RWPE2 (cell line): Measurements from ENCODE around the gene HK3.

Source experiments
- ATAC-seq: fragments of 200-7000 bp; cut with Tn5 transposase; 3 replicates; pipeline ENCODE4 v1.9.1; 2021; ENCODE audit warnings: low read depth
- DNase-seq: peaks from one replicate; pipeline ENCODE4 v3.0.0-alpha.2; 2020; ENCODE audit warnings: low spot score
- H3K27ac ChIP-seq: fragments of 450-650 bp; 2 replicates; pipeline ENCODE4 v1.5.1; 2017; ENCODE audit warnings: mild to moderate bottlenecking; ENCODE audit not compliant: poor library complexity, severe bottlenecking
- H3K27me3 ChIP-seq: fragments of 250-450 bp; sonication (Bioruptor Pico); 2 replicates; pipeline ENCODE4 v1.5.1; 2021; ENCODE audit warnings: mild to moderate bottlenecking, moderate library complexity; ENCODE audit not compliant: insufficient read depth, poor library complexity, severe bottlenecking
- H3K36me3 ChIP-seq: fragments of 250-450 bp; sonication (Bioruptor Pico); 2 replicates; pipeline ENCODE4 v1.5.1; 2020; ENCODE audit warnings: low read depth, mild to moderate bottlenecking, moderate library complexity
- H3K4me1 ChIP-seq: fragments of 250-450 bp; sonication (Bioruptor Pico); 2 replicates; pipeline ENCODE4 v1.5.1; 2021; ENCODE audit warnings: mild to moderate bottlenecking, moderate library complexity; ENCODE audit not compliant: insufficient read depth, poor library complexity, severe bottlenecking
- H3K4me3 ChIP-seq: fragments of 250-450 bp; sonication (Bioruptor Pico); 2 replicates; pipeline ENCODE4 v1.5.1; 2021; ENCODE audit warnings: mild to moderate bottlenecking, moderate library complexity; ENCODE audit not compliant: severe bottlenecking
- H3K9me3 ChIP-seq: fragments of 250-450 bp; sonication (Bioruptor Pico); 2 replicates; pipeline ENCODE4 v1.5.1; 2021; ENCODE audit warnings: mild to moderate bottlenecking, moderate library complexity; ENCODE audit not compliant: severe bottlenecking
- TF ChIP-seq, protein P1 (sequence below): fragments of 450-650 bp; IDR thresholded peaks from one replicate; pipeline ENCODE4 v1.5.1; 2017; ENCODE audit warnings: mild to moderate bottlenecking, moderate library complexity; ENCODE audit not compliant: poor library complexity, severe bottlenecking

Gene HK3

DNA sequence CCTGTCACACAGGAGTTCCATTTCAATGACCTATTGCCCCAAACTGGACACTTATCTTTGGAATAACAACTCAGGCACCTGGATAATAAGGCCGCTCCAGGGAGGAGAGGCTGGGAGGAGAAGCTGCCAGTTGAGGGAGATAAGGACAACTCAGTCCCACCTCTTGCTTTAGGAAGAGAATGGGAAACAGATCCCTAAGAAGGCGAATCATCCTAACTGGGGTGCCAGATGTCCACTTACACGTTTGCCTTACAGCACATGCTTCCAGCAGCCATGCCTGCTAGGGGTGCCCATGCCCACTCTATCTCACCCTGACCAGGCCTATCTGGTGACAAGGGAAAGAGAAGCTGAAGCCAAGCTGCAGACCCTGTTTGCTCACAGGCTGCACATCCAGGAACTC is 6.5 kb downstream of the HK3 start:
- H3K27ac ChIP-seq: no peak overlapping the region
- H3K9me3 ChIP-seq: no peaks in the 10 kb centered on the region
- H3K4me1 ChIP-seq: no peaks in the 10 kb centered on the region
- DNase-seq (no peak), ATAC-seq (no peak)
- no peaks in the 10 kb centered on the region for H3K36me3 ChIP-seq
- no peak overlapping the region for H3K4me3 ChIP-seq
- H3K27me3 ChIP-seq: no peaks in the 10 kb centered on the region
- TF ChIP-seq, protein P1, sequence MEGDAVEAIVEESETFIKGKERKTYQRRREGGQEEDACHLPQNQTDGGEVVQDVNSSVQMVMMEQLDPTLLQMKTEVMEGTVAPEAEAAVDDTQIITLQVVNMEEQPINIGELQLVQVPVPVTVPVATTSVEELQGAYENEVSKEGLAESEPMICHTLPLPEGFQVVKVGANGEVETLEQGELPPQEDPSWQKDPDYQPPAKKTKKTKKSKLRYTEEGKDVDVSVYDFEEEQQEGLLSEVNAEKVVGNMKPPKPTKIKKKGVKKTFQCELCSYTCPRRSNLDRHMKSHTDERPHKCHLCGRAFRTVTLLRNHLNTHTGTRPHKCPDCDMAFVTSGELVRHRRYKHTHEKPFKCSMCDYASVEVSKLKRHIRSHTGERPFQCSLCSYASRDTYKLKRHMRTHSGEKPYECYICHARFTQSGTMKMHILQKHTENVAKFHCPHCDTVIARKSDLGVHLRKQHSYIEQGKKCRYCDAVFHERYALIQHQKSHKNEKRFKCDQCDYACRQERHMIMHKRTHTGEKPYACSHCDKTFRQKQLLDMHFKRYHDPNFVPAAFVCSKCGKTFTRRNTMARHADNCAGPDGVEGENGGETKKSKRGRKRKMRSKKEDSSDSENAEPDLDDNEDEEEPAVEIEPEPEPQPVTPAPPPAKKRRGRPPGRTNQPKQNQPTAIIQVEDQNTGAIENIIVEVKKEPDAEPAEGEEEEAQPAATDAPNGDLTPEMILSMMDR: no peak

DNA sequence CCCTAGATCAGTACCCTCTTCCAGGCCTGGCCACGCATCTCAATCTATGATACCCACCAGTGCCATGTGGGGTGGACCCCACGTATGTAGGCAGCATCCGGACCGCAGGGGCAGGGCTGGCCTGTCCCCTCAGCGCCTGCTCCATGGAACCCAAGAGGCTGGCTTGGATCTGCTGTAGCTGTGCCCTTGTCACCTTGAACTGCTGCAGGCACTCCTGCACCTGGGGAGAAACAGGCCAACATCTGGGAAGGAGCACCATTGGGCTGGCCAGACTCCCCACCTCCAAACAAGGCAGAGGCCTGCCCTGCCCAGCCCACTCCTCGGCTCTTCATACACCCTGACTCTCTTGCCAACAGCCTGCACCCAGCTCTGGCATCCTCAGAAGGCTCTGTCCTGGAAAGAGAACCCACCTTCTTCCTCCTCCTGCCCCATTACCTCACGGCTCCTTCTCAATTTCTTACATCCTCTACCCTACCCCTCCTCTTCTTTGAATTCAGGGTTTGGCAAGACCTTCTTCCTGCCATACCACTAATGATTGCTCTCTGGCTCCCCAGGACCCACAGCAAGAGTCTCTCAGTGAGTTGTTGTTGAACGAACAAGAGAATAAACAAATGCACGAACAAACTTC is 7.7 kb downstream of the HK3 start:
- H3K9me3 ChIP-seq: no peaks in the 10 kb centered on the region
- DNase-seq: no peak
- no peaks in the 10 kb centered on the region for H3K36me3 ChIP-seq
- no peak overlapping the region for H3K27ac ChIP-seq
- no peaks in the 10 kb centered on the region for H3K4me1 ChIP-seq
- H3K4me3 ChIP-seq: no peak overlapping the region
- no peak for ATAC-seq
- TF ChIP-seq, protein P1: no peak
- no peaks in the 10 kb centered on the region for H3K27me3 ChIP-seq

DNA sequence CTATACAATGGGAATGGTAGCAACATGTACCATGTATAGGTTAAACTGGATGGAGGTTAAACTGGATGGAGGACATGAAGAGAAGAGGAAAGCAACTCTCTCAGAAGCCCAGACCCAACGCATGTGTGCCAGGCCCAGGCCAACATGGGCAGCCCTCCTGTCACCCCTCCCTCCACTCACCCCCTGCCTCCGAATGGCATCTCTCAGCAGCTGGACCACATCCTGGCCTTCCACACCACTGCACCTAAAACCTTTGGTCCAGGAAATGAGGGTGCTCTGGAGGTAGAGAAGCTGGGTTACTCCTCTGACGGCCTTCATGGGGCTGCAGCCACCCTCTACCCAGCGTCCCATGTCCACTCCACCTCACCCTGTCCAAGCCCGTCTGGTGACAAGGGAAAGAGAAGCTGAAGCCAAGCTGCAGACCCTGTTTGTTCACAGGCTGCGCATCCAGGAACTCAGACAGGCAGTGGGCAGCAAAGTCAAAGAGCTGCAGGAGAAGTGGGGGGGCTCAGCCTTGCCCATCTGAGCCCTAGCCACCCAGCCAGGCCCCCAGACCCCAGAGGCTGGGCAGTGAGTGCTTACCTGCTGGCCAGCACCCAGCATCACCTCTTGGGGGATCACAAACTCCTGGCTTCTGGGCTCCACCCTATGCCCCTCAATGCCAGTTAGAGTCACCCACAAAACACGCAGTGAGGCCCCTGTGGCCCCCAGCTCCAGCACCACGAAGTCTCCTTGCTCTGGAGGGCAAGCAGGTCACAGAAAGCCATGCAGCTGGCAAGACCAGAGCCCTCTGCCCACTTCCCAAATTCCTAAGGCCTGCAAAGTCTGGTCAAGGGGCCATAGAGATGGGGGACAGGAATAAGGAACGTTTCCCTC is 8.5 kb downstream of the HK3 start:
- no peak overlapping the region for H3K27ac ChIP-seq
- H3K36me3 ChIP-seq: no peaks in the 10 kb centered on the region
- H3K4me1 ChIP-seq: no peaks in the 10 kb centered on the region
- TF ChIP-seq, protein P1: no peak
- no peaks in the 10 kb centered on the region for H3K27me3 ChIP-seq
- H3K4me3 ChIP-seq: no peak overlapping the region
- DNase-seq (no peak), ATAC-seq (no peak)
- H3K9me3 ChIP-seq: no peaks in the 10 kb centered on the region

DNA sequence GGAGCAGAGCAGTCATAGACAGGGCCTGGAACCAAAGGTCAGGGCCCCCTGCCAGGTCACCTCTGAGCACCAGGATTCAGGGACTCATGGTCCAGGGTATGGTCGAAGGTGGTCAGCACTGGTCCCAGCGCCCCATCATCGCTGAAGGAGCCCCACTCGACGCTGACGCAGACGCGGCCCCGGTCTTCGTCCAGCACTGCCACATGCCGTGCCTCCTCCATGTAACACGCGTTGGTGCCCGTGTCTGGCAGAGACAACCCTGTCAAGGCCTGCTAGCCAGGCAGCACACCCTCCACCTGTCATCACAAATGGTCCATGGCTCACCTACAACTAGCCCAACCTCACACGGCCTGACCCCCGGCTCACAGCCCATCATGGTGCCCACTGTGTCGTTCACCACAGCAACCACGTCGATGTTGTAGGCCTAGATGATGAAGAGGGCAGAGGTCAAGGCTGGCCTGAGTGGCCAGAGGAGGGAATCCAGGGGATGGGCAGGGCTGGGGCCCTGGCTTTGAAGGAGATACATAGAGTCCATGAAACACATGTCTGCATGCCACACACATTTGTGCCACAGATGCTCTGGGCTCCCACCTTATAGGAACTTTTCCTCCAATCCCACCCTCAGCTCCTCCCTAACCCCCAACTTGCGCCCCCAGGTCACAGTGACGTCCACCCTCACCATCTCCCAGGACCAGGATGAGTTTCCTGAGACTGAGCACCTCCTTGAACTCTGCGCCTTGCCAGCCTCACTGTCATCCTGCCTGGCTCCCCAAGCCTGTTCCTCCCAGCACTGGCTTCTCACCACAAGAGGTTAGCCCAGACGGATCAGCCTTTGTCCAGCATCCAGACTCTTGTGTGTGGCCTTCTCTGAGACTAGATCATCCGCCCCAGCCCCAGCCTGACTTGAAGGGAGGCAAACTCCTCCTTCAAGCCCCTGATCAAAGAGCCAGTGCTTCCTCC is 9.5 kb downstream of the HK3 start:
- H3K9me3 ChIP-seq: no peaks in the 10 kb centered on the region
- TF ChIP-seq, protein P1: no peak
- H3K27me3 ChIP-seq: no peaks in the 10 kb centered on the region
- H3K36me3 ChIP-seq: no peaks in the 10 kb centered on the region
- no peak overlapping the region for H3K27ac ChIP-seq
- no peaks in the 10 kb centered on the region for H3K4me1 ChIP-seq
- no peak for ATAC-seq
- DNase-seq: no peak
- H3K4me3 ChIP-seq: no peak overlapping the region
